ENCODE measurements around the gene PRSS12. TPM values are rescaled to one million over a fixed set of nuclear protein-coding genes. Genes with fewer than 3 reads are reported as not detected.

The PRSS12 gene
- total and polyA plus RNA-seq, 2 donors from 2014 or later: 0.54 to 1.1 TPM

GRCh38 chr4:118346495-118346894 is 6.3 kb downstream of the PRSS12 start:
- TF ChIP-seq CTCF (IDR thresholded peaks at IDR 0.05; ENCODE audit: borderline replicate concordance, extremely low read depth, insufficient read depth): no peak
- FAIRE-seq: no peak
- no peaks in the 10 kb centered on the region for H3K36me3 ChIP-seq (ENCODE audit: control insufficient read depth in 2 of 3, insufficient read depth in 3 of 3, low read length in 3 of 3)

GRCh38 chr4:118345813-118346212 is 7.0 kb downstream of the PRSS12 start:
- H3K27me3 ChIP-seq (ENCODE audit: control insufficient read depth, insufficient read depth, low read length): no peaks in the 10 kb centered on the region
- no peaks in the 10 kb centered on the region for H3K36me3 ChIP-seq (ENCODE audit: control insufficient read depth in 2 of 3, insufficient read depth in 3 of 3, low read length in 3 of 3)
- no peak overlapping the region for H3K27ac ChIP-seq (ENCODE audit: low read depth in 2 of 2, low read length in 2 of 2)
- FAIRE-seq (no peak), DNase-seq (no peak)
- no peaks in the 10 kb centered on the region for H3K9me3 ChIP-seq (ENCODE audit: control insufficient read depth in 2 of 3, insufficient read depth in 1 of 3, low read length in 3 of 3)
- no peak overlapping the region for H3K4me3 ChIP-seq (ENCODE audit: low read length in 3 of 3)
- intact Hi-C loops (cut with DNase I): no loop called here
- TF ChIP-seq CTCF (IDR thresholded peaks at IDR 0.05; ENCODE audit: borderline replicate concordance, extremely low read depth, insufficient read depth): no peak
- no peaks in the 10 kb centered on the region for H3K4me1 ChIP-seq (ENCODE audit: control insufficient read depth in 2 of 3, insufficient read depth in 2 of 3, low read depth in 1 of 3, low read length in 3 of 3)
- no peak overlapping the region for H3K9ac ChIP-seq (ENCODE audit: low read length in 3 of 3)

More at GRCh38 chr4:118346495-118346894, 6.3 kb downstream of the PRSS12 start:
- no peak overlapping the region for H3K9ac ChIP-seq (ENCODE audit: low read length in 3 of 3)
- intact Hi-C loops (cut with DNase I): no loop called here
- no peak overlapping the region for H3K27ac ChIP-seq (ENCODE audit: low read depth in 2 of 2, low read length in 2 of 2)
- no peaks in the 10 kb centered on the region for H3K27me3 ChIP-seq (ENCODE audit: control insufficient read depth, insufficient read depth, low read length)
- no peaks in the 10 kb centered on the region for H3K9me3 ChIP-seq (ENCODE audit: control insufficient read depth in 2 of 3, insufficient read depth in 1 of 3, low read length in 3 of 3)
- H3K4me1 ChIP-seq (ENCODE audit: control insufficient read depth in 2 of 3, insufficient read depth in 2 of 3, low read depth in 1 of 3, low read length in 3 of 3): no peaks in the 10 kb centered on the region
- no peak overlapping the region for H3K4me3 ChIP-seq (ENCODE audit: low read length in 3 of 3)
- no peak for DNase-seq

GRCh38 chr4:118344801-118345200 is 8.0 kb downstream of the PRSS12 start:
- Histone ChIP-seq H3K4me1 (ENCODE audit: control insufficient read depth in 2 of 3, insufficient read depth in 2 of 3, low read depth in 1 of 3, low read length in 3 of 3) (no peaks in the 10 kb centered on the region), H3K27me3 (ENCODE audit: control insufficient read depth, insufficient read depth, low read length) (no peaks in the 10 kb centered on the region), H3K36me3 (ENCODE audit: control insufficient read depth in 2 of 3, insufficient read depth in 3 of 3, low read length in 3 of 3) (no peaks in the 10 kb centered on the region), H3K9me3 (ENCODE audit: control insufficient read depth in 2 of 3, insufficient read depth in 1 of 3, low read length in 3 of 3) (no peaks in the 10 kb centered on the region), H3K9ac (ENCODE audit: low read length in 3 of 3) (no peak overlapping the region), H3K4me3 (ENCODE audit: low read length in 3 of 3) (no peak overlapping the region), H3K27ac (ENCODE audit: low read depth in 2 of 2, low read length in 2 of 2) (no peak overlapping the region)
- FAIRE-seq (no peak), DNase-seq (no peak)
- no peak for TF ChIP-seq CTCF (IDR thresholded peaks at IDR 0.05; ENCODE audit: borderline replicate concordance, extremely low read depth, insufficient read depth)
- intact Hi-C loops (cut with DNase I): no loop called here

GRCh38 chr4:118343501-118343900 is 9.3 kb downstream of the PRSS12 start:
- no peak for DNase-seq
- H3K9ac ChIP-seq (ENCODE audit: low read length in 3 of 3): no peak overlapping the region
- intact Hi-C loops (cut with DNase I): no loop called here
- no peak for TF ChIP-seq CTCF (IDR thresholded peaks at IDR 0.05; ENCODE audit: borderline replicate concordance, extremely low read depth, insufficient read depth)
- no peaks in the 10 kb centered on the region for H3K9me3 ChIP-seq (ENCODE audit: control insufficient read depth in 2 of 3, insufficient read depth in 1 of 3, low read length in 3 of 3)
- H3K27me3 ChIP-seq (ENCODE audit: control insufficient read depth, insufficient read depth, low read length): no peaks in the 10 kb centered on the region
- FAIRE-seq: no peak
- H3K36me3 ChIP-seq (ENCODE audit: control insufficient read depth in 2 of 3, insufficient read depth in 3 of 3, low read length in 3 of 3): no peaks in the 10 kb centered on the region
- no peak overlapping the region for H3K4me3 ChIP-seq (ENCODE audit: low read length in 3 of 3)
- no peak overlapping the region for H3K27ac ChIP-seq (ENCODE audit: low read depth in 2 of 2, low read length in 2 of 2)
- H3K4me1 ChIP-seq (ENCODE audit: control insufficient read depth in 2 of 3, insufficient read depth in 2 of 3, low read depth in 1 of 3, low read length in 3 of 3): no peaks in the 10 kb centered on the region

All from kidney (tissue), 14 donors.